Left kidney (tissue), 2 donors: ENCODE measurements around the gene FOXO1. TPM values are rescaled to one million over a fixed set of nuclear protein-coding genes. Genes with fewer than 3 reads are reported as not detected.
"Not testable (repeated sequence)": the region's sequence is repeated elsewhere in the genome, so short reads cannot be mapped to it uniquely, and the experiment has no call there.

ENCODE experiments used
- DNase-seq: peaks from one replicate; pipeline ENCODE4 v3.0.0-alpha.2; 2013
- polyA plus RNA-seq: library from polyadenylated mRNA; unstranded; fragments of 120-200 nt; gene quantifications from one replicate; pipeline ENCODE4 v1.2.1, GENCODE V29; 2013; ENCODE audit not compliant: insufficient read length

FOXO1 gene
- polyA plus RNA-seq, 1 donor: 15.4 TPM

GRCh38 chr13:40666933-40667621 lies 636 bp upstream of the FOXO1 start:
- DNase-seq: no peak

GRCh38 chr13:40665126-40666044 lies 1.1 kb downstream of the FOXO1 start:
- no peak for DNase-seq

GRCh38 chr13:40664350-40665125 lies 1.9 kb downstream of the FOXO1 start:
- DNase-seq: peak; percentile 35

GRCh38 chr13:40664100-40664349 lies 2.4 kb downstream of the FOXO1 start:
- not testable (repeated sequence) for DNase-seq

- no peak for DNase-seq
Measured at GRCh38 chr13:40662866-40663265, 3.6 kb downstream of the FOXO1 start.

GRCh38 chr13:40661875-40662665 lies 4.4 kb downstream of the FOXO1 start:
- DNase-seq: no peak

- no peak for DNase-seq
Measured at GRCh38 chr13:40660692-40661091, 5.7 kb downstream of the FOXO1 start.

GRCh38 chr13:40660141-40660664 lies 6.2 kb downstream of the FOXO1 start:
- DNase-seq: no peak

- DNase-seq: no peak
Measured at GRCh38 chr13:40657951-40658350, 8.5 kb downstream of the FOXO1 start.

- no peak for DNase-seq
Measured at GRCh38 chr13:40657307-40657706, 9.1 kb downstream of the FOXO1 start.

- DNase-seq: no peak
Measured at GRCh38 chr13:40656358-40656757, 10.1 kb downstream of the FOXO1 start.

- no peak for DNase-seq
Measured at GRCh38 chr13:40653527-40654318, 12.7 kb downstream of the FOXO1 start.

- no peak for DNase-seq
Measured at GRCh38 chr13:40652588-40652940, 13.9 kb downstream of the FOXO1 start.

- DNase-seq: no peak
Measured at GRCh38 chr13:40651866-40652587, 14.4 kb downstream of the FOXO1 start.

- no peak for DNase-seq
Measured at GRCh38 chr13:40648841-40649240, 17.6 kb downstream of the FOXO1 start.

- DNase-seq: no peak
Measured at GRCh38 chr13:40648040-40648439, 18.4 kb downstream of the FOXO1 start.

GRCh38 chr13:40644838-40645604 lies 21.4 kb downstream of the FOXO1 start:
- no peak for DNase-seq

- no peak for DNase-seq
Measured at GRCh38 chr13:40640845-40641458, 25.5 kb downstream of the FOXO1 start.

- no peak for DNase-seq
Measured at GRCh38 chr13:40640202-40640601, 26.2 kb downstream of the FOXO1 start.
